Measurements from ENCODE around the gene EEF1G. TPM values are rescaled to one million over a fixed set of nuclear protein-coding genes. Genes with fewer than 3 reads are reported as not detected.

Gene EEF1G, protein sequence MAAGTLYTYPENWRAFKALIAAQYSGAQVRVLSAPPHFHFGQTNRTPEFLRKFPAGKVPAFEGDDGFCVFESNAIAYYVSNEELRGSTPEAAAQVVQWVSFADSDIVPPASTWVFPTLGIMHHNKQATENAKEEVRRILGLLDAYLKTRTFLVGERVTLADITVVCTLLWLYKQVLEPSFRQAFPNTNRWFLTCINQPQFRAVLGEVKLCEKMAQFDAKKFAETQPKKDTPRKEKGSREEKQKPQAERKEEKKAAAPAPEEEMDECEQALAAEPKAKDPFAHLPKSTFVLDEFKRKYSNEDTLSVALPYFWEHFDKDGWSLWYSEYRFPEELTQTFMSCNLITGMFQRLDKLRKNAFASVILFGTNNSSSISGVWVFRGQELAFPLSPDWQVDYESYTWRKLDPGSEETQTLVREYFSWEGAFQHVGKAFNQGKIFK
- total RNA-seq (2014; rRNA removed; shearing (Covaris generic)): 2,191 and 2,371 TPM in 2 replicates

DNA sequence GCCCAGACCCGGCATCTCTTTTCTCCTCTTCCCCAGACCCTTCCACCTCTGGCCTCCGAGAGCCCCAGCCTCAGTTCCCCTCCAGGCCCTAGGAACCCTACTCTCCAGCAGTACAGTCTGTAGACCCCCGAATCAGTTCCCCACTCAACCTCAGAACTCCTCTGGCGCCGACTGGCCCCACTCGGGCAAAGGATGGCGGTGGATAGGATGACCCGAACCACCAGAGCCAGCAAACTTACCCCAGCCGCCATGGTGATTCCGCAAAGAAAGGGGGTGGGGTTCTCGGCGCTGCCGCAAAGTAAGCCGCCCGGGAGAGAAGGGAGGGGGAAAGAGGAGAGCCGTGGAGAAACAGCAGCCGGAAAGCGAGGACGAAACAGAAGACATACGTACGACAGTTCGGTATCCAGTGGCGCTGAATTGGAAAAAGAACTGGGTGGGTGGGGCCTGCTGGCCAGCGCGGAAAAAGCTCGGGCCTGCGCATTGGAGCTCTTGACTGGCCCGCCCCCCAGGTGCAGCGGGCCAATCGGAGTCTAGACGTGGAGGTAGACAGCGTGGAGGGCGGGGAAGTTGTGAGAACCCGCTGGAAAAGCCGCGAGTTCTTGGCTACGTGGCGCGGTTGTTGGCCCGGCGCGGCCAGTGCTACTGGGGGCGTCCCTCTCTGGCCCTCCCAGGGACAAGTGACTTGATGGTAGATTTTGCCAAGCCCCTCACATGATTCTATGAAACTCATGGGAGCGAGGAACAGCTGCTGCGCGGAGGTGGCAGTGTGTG, at the start of gene EEF1G:
TSS of gene EEF1G (minus strand) at position 300 of the 771 bp plus-strand sequence. CDS start at position 251, 49 bp downstream.

GRCh38 chr11:62621567-62622470, 48.1 kb upstream of the EEF1G start, which contains the start of gene B3GAT3:
Gene B3GAT3 (minus strand): TSS chr11:62621986. CDS start chr11:62621947, 39 bp downstream.

DNA sequence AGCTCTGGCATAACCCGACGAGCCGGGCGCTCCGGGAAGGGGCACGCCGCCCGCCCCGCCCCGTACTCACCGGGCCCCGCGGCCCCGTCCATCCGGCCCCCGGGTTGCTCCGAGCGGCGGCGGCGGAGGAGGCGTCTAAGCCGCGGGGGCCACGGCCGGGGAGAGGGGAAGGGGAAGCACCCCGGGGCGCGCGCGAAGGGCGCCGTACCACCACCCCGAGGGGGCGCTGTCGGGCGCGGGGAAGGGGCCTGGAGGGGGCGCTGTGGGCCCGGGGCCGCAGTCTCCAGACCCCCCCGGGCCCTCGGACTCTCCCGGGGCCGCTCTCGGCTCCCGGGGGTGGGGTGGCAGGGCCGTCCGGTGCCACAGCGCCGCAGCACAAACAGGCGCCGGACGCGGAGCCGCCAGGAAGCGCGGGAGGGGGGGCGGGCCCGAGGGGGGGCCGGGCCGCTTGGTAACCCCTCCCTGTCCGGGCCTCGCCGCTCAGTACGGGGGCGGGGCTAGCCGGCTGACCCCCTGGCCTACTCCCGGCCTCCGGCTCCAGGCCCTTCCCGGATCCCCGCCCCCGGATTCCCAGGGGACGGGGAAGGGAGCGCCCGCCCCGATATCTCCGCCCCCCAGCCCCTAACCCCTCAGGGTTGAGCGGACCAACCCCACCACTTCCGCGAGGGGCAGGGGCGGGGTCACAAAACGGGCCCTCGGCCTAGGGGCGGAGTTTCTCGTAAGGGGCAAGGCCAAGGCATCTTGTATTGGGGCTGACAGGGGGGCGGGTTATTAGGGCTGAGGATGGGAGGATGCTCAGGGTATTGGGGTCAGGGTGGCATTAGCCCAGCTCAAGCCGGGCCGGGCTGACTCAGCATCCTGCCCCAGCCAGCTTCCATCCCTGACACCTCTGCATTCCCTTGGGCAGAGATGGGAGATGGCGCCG, 38.9 kb upstream of the EEF1G start, which contains the start of the genes EML3 and ROM1:
TSS of gene EML3 (minus strand) at position 410 of the 925 bp plus-strand sequence. CDS start at position 92, 318 bp downstream.
TSS of gene ROM1 (plus strand) at position 892 of the 925 bp plus-strand sequence. CDS start at position 917, 25 bp downstream.

GRCh38 chr11:62601372-62602140, 27.9 kb upstream of the EEF1G start, which contains the start of gene MTA2:
Gene MTA2 (minus strand): TSS chr11:62601865. CDS start chr11:62601450, 415 bp downstream.

GRCh38 chr11:62591448-62592145, 17.9 kb upstream of the EEF1G start, which contains the start of gene TUT1:
Gene TUT1 (minus strand): TSS chr11:62591523. CDS start chr11:62591485, 38 bp downstream.

DNA sequence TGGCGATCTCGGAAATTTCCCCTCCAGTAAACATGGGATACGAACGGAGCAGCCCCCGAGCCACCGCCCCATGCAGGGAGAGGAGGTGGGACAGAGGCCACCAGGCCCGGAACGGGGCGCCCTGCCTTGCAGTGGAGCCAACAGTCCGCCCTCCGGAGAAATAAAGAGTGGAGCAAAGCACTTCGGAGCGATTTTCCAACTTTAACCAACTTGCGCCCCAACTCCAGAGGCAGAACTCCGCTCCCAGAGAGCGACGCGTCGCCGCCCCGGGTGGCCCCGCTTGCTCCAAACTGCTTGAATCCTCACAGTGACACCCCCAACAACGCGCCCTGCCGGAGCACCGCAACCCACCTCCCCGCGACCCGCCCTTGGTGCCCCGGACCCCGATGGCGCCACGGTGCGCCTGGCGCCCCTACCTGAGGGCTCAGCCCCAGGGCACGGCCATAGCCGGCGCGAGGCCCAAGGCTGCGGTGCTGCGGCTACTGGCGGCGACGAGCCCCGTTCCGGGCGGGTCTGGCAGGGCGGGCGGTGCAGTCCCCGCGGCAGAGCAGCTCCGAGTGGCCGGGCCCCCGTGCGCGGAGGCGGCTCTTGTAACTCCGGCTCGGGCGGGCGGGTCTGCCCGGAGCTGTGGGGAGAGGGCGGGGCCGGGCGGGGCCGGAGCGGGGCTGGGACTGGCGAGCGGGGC, 27.3 kb downstream of the EEF1G start, which contains the start of gene AHNAK:
TSS of gene AHNAK (minus strand) at position 563 of the 685 bp plus-strand sequence. CDS start 10,708 bp downstream, outside the sequence.

Small RNA genes lying within 50 kb of the gene (small RNA-seq; reads per million reads assigned to genes)
- gene AP001458.1 (not detected), gene EEF1G (not detected), gene MIR6747 (not detected)

Other genes starting within 250 kb of the EEF1G start
- gene ASRGL1, start 236.4 kb downstream of the EEF1G start, total RNA-seq (2014; rRNA removed; shearing (Covaris generic)): 15.8 and 22.9 TPM in 2 replicates
- not detected in 2 replicates for gene SCGB1A1, start 154.9 kb downstream of the EEF1G start, total RNA-seq (2014; rRNA removed; shearing (Covaris generic))
- gene AHNAK, start 27.1 kb downstream of the EEF1G start, total RNA-seq (2014; rRNA removed; shearing (Covaris generic)): 205 and 216 TPM in 2 replicates
- 18.9 and 28.1 TPM in 2 replicates for gene TUT1, start 17.6 kb upstream of the EEF1G start, total RNA-seq (2014; rRNA removed; shearing (Covaris generic))
- 153 and 165 TPM in 2 replicates for gene MTA2, start 28.0 kb upstream of the EEF1G start, total RNA-seq (2014; rRNA removed; shearing (Covaris generic))
- gene EML3, start 38.9 kb upstream of the EEF1G start, total RNA-seq (2014; rRNA removed; shearing (Covaris generic)): 41.0 and 43.7 TPM in 2 replicates
- 8.4 and 13.0 TPM in 2 replicates for gene ROM1, start 39.4 kb upstream of the EEF1G start, total RNA-seq (2014; rRNA removed; shearing (Covaris generic))
- 84.1 and 103 TPM in 2 replicates for gene B3GAT3, start 48.1 kb upstream of the EEF1G start, total RNA-seq (2014; rRNA removed; shearing (Covaris generic))
- 234 and 237 TPM in 2 replicates for gene GANAB, start 72.7 kb upstream of the EEF1G start, total RNA-seq (2014; rRNA removed; shearing (Covaris generic))
- gene INTS5, start 79.4 kb upstream of the EEF1G start, total RNA-seq (2014; rRNA removed; shearing (Covaris generic)): 21.1 and 24.6 TPM in 2 replicates
- 258 and 334 TPM in 2 replicates for gene C11orf98, start 91.3 kb upstream of the EEF1G start, total RNA-seq (2014; rRNA removed; shearing (Covaris generic))
- gene CSKMT, start 91.4 kb upstream of the EEF1G start, total RNA-seq (2014; rRNA removed; shearing (Covaris generic)): 19.2 and 33.6 TPM in 2 replicates
- 27.7 and 35.5 TPM in 2 replicates for gene UQCC3, start 97.8 kb upstream of the EEF1G start, total RNA-seq (2014; rRNA removed; shearing (Covaris generic))
- gene LBHD1, start 98.4 kb upstream of the EEF1G start, total RNA-seq (2014; rRNA removed; shearing (Covaris generic)): 9.0 and 13.3 TPM in 2 replicates
- gene UBXN1, start 105.2 kb upstream of the EEF1G start, total RNA-seq (2014; rRNA removed; shearing (Covaris generic)): 306 and 324 TPM in 2 replicates
- 0.21 and 0.23 TPM in 2 replicates for gene LRRN4CL, start 115.6 kb upstream of the EEF1G start, total RNA-seq (2014; rRNA removed; shearing (Covaris generic))
- 87.7 and 115 TPM in 2 replicates for gene BSCL2, start 133.5 kb upstream of the EEF1G start, total RNA-seq (2014; rRNA removed; shearing (Covaris generic))
- gene GNG3, start 133.8 kb upstream of the EEF1G start, total RNA-seq (2014; rRNA removed; shearing (Covaris generic)): not detected in 2 replicates
- 13.6 and 14.1 TPM in 2 replicates for gene HNRNPUL2, start 153.6 kb upstream of the EEF1G start, total RNA-seq (2014; rRNA removed; shearing (Covaris generic))
- 37.5 and 48.1 TPM in 2 replicates for gene TTC9C, start 154.6 kb upstream of the EEF1G start, total RNA-seq (2014; rRNA removed; shearing (Covaris generic))
- gene ZBTB3, start 180.3 kb upstream of the EEF1G start, total RNA-seq (2014; rRNA removed; shearing (Covaris generic)): 5.0 and 6.7 TPM in 2 replicates
- gene POLR2G, start 187.7 kb upstream of the EEF1G start, total RNA-seq (2014; rRNA removed; shearing (Covaris generic)): 143 and 148 TPM in 2 replicates
- 33.0 and 39.5 TPM in 2 replicates for gene TAF6L, start 197.5 kb upstream of the EEF1G start, total RNA-seq (2014; rRNA removed; shearing (Covaris generic))
- gene TMEM179B, start 213.5 kb upstream of the EEF1G start, total RNA-seq (2014; rRNA removed; shearing (Covaris generic)): 61.4 and 91.5 TPM in 2 replicates
- gene TMEM223, start 218.1 kb upstream of the EEF1G start, total RNA-seq (2014; rRNA removed; shearing (Covaris generic)): 47.6 and 57.5 TPM in 2 replicates
- 35.6 and 42.9 TPM in 2 replicates for gene NXF1, start 231.5 kb upstream of the EEF1G start, total RNA-seq (2014; rRNA removed; shearing (Covaris generic))